Osteocyte (in vitro differentiated cells): ENCODE measurements around the gene FCRL5. TPM values are rescaled to one million over a fixed set of nuclear protein-coding genes. Genes with fewer than 3 reads are reported as not detected.

Experiments used
- DNase-seq: peaks from one replicate; pipeline ENCODE4 v3.0.0; 2021; ENCODE audit warnings: mixed read lengths; ENCODE audit not compliant: unreplicated experiment; ENCODE audit errors: extremely low spot score
- H3K27ac Mint-ChIP-seq: one replicate; pipeline ENCODE4 v1.8.0; 2021; ENCODE audit warnings: mild to moderate bottlenecking, mixed read lengths; ENCODE audit not compliant: unreplicated experiment
- H3K27me3 Mint-ChIP-seq: one replicate; pipeline ENCODE4 v1.8.0; 2021; ENCODE audit warnings: mixed read lengths; ENCODE audit not compliant: unreplicated experiment
- H3K36me3 Mint-ChIP-seq: one replicate; pipeline ENCODE4 v1.8.0; 2021; ENCODE audit warnings: mixed read lengths; ENCODE audit not compliant: unreplicated experiment
- H3K4me1 Mint-ChIP-seq: one replicate; pipeline ENCODE4 v1.8.0; 2021; ENCODE audit warnings: mixed read lengths; ENCODE audit not compliant: unreplicated experiment
- H3K4me3 Mint-ChIP-seq: one replicate; pipeline ENCODE4 v1.8.0; 2021; ENCODE audit warnings: mild to moderate bottlenecking, moderate library complexity, mixed read lengths; ENCODE audit not compliant: unreplicated experiment
- H3K9me3 Mint-ChIP-seq: one replicate; pipeline ENCODE4 v1.8.0; 2021; ENCODE audit warnings: mixed read lengths; ENCODE audit not compliant: unreplicated experiment
- CTCF ChIP-seq: fragments of 200-600 bp; sonication (generic); IDR thresholded peaks from 2 replicates; pipeline ENCODE4 v1.5.0; 2021; ENCODE audit warnings: antibody characterized with exemption, mild to moderate bottlenecking, moderate library complexity
- total RNA-seq: library from RNA; stranded (reverse); gene quantifications from 2 replicates; pipeline ENCODE4 v1.2.1, GENCODE V29; 2021

The FCRL5 gene
- total RNA-seq, 1 donor from 2014 or later, result not detected

DNA sequence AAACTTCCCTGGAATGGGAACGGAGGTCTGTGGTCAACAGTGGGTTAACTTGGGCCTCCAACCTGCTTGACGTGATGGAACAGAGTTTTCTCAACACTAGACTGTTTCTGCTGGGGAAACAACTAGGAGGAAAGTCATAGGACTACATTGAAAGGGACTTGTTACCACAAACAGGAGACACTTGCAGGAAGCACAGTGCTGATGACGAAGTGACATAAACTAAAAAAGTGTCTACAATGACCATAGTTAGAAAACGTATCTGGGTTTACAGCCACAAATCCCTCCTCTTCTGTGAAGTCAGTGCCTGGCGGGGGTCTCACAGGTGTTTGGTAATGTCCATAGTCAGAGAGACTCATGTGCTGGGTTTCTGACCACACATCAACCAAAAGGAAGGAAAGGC is 86.3 kb downstream of the FCRL5 start:
- DNase-seq, result peak; percentile 38
- Mint-ChIP-seq H3K4me1 (no peaks in the 10 kb centered on the region), H3K4me3 (no peak overlapping the region), H3K9me3 (no peaks in the 10 kb centered on the region), H3K36me3 (no peaks in the 10 kb centered on the region), H3K27ac (no peak overlapping the region), H3K27me3 (peaks cover 8% of the 10 kb centered on the region)
- TF ChIP-seq CTCF, result no peak

Other genes with a start within 250 kb of the FCRL5 start
- not detected in 2 replicates for gene FCRL4, start 45.6 kb upstream of the FCRL5 start, total RNA-seq
- not detected in 2 replicates for gene FCRL3, start 148.3 kb upstream of the FCRL5 start, total RNA-seq
- not detected in 2 replicates for gene FCRL2, start 224.6 kb upstream of the FCRL5 start, total RNA-seq